NCI-H2196 (cell line): ENCODE measurements around the gene CDH7.
A peak's percentile ranks its signal among the peaks of the same experiment; 100 is the strongest.

Source experiments
- DNase-seq: peaks from one replicate; lab custom pipeline; 2025; ENCODE audit not compliant: unreplicated experiment; lab: John Stamatoyannopoulos, UW

CDH7 gene

DNA sequence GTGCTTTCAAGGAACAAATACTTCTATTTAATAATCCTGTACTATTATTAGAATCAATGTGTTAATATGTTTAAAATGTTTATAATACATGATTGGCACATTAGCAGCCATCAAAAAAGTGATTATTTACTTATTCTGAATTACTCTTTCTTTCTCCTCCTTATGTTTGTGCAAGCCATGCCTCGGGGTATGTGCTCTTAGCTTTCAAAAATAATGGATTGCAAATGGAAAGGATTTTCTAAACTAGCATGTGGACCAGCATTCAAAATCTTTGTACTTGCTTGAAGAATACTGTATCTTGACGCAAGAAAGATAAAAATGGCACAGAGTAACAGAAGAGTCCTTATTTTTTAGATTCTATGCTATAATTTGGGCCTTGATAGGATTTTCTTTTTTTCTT lies 156.5 kb downstream of the CDH7 start:
- DNase-seq: no peak

DNA sequence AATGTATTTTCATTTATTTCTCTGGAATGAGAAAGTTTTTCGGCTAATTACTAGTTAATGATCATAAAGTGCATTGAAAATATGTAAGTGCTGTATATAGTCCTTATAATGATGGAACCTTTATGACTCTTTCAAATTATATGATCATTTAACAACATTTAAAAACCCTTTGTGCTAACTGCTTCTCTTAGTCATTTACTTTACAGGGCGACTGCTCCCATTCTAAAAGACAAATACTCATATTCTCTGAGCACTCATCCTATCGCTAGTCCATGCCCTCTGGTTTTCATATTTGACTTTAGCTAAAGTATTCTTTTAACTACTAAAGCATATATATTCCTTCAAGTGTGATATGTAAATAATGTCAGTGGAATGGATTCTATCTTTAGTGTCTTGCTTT lies 168.2 kb downstream of the CDH7 start:
- no peak for DNase-seq

- DNase-seq: no peak
Measured at GRCh38 chr18:65919663-65920062, 168.9 kb downstream of the CDH7 start.

GRCh38 chr18:65922103-65922502 lies 171.3 kb downstream of the CDH7 start:
- DNase-seq: no peak

DNA sequence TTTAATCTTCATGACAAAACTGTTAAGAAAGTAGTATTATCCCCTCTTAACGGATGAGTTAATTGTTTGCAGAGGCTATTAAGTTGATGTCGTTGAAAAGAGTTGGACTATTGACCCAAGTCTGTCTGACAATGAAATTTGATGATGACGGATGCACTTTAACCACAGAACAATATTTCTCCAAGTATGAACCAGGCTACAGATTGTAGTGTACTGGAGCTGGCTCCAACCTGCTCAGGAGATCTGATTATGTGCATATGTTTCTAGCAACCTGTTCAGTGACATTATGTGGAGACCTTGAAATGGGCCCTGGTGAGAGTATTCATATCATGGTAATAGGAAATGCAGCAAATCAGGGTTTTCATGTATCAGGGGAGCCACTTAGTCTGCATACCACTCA lies 174.1 kb downstream of the CDH7 start:
- no peak for DNase-seq

GRCh38 chr18:65934874-65935273 lies 184.1 kb downstream of the CDH7 start:
- DNase-seq: no peak

- no peak for DNase-seq
Measured at GRCh38 chr18:65936678-65937077, 185.9 kb downstream of the CDH7 start.

DNA sequence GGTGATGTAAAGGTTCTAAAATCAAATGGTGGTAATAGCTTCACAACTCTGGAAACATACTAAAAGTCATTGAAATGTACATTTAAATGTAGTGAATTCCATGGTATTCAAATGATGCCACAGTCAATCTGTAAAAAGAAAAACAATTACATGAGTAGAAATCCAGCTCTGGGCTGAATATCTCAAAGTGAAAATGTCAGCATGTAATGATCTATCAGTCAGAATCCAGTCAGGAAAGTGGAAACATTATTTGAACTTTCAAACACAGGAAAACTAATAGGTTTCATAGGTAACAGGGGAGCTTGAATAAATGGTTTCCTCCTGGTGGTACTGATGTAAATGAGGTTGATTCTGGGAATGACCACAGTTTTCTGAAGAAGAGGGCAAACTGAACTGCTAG lies 186.4 kb downstream of the CDH7 start:
- no peak for DNase-seq

GRCh38 chr18:65938592-65939372 lies 188.0 kb downstream of the CDH7 start:
- DNase-seq: peak; percentile 39
